C4-2B (cell line): ENCODE data around the gene ARID3B.

ENCODE experiments used
- H3K27ac ChIP-seq: fragments of 450-650 bp; 2 replicates; pipeline ENCODE4 v1.5.1; 2017
- CTCF ChIP-seq: fragments of 450-650 bp; conservative IDR thresholded peaks from 2 replicates; pipeline ENCODE4 v1.5.1; 2017; ENCODE audit warnings: mild to moderate bottlenecking
- ZFX ChIP-seq: fragments of 450-650 bp; IDR thresholded peaks from 2 replicates; pipeline ENCODE4 v1.6.1; 2017

The ARID3B gene

GRCh38 chr15:74535388-74536084 is 5.5 kb upstream of the ARID3B start:
- no peak overlapping the region for H3K27ac ChIP-seq
- no peak for TF ChIP-seq ZFX
- TF ChIP-seq CTCF, result no peak

GRCh38 chr15:74537736-74538135 is 3.3 kb upstream of the ARID3B start:
- TF ChIP-seq CTCF (no peak), ZFX (no peak)
- no peak overlapping the region for H3K27ac ChIP-seq

- peak overlapping the region; percentile 90 for H3K27ac ChIP-seq
Observed at GRCh38 chr15:74539521-74539920, 1.5 kb upstream of the ARID3B start.

GRCh38 chr15:74540161-74540760 is 759 bp upstream of the ARID3B start:
- H3K27ac ChIP-seq, result peak overlapping the region; percentile 90
- no peak for TF ChIP-seq CTCF
- peak; percentile 31; the same call in 1 of the 2 replicates for TF ChIP-seq ZFX

GRCh38 chr15:74541494-74542165 is 610 bp downstream of the ARID3B start:
- peak overlapping the region; percentile 90 for H3K27ac ChIP-seq
- TF ChIP-seq CTCF (no peak), ZFX (no peak)

GRCh38 chr15:74542166-74543042 is 1.4 kb downstream of the ARID3B start:
- TF ChIP-seq ZFX (no peak), CTCF (no peak)
- H3K27ac ChIP-seq, result no peak overlapping the region

GRCh38 chr15:74543043-74543422 is 2.0 kb downstream of the ARID3B start:
- no peak overlapping the region for H3K27ac ChIP-seq
- TF ChIP-seq CTCF (no peak), ZFX (no peak)
